GM12892 (cell line): ENCODE data around the gene SAP30L.

Experiments
- POLR2A ChIP-seq: IDR thresholded peaks from 2 replicates; pipeline ENCODE4 v1.6.1; 2011; ENCODE audit warnings: low read depth, low read length, control low read depth
- TAF1 ChIP-seq: IDR thresholded peaks from 2 replicates; pipeline ENCODE4 v1.6.1; 2011; ENCODE audit warnings: low read depth, mild to moderate bottlenecking, control low read depth, low read length, borderline replicate concordance

- TF ChIP-seq POLR2A (no peak), TAF1 (no peak)
These were observed 41.7 kb downstream of the SAP30L start for GRCh38 chr5:154487541-154487940.
